HL-60 (cell line): ENCODE measurements around the gene ANKZF1.

Experiments
- POLR2AphosphoS5 ChIP-seq: IDR thresholded peaks from 2 replicates; pipeline ENCODE4 v1.6.1; 2012; ENCODE audit warnings: low read depth
- TF ChIP-seq, protein P1 (sequence below): IDR thresholded peaks from one replicate; pipeline ENCODE4 v1.5.1; 2011; ENCODE audit warnings: low read length, control low read depth, inconsistent platforms; ENCODE audit not compliant: insufficient read depth

DNA sequence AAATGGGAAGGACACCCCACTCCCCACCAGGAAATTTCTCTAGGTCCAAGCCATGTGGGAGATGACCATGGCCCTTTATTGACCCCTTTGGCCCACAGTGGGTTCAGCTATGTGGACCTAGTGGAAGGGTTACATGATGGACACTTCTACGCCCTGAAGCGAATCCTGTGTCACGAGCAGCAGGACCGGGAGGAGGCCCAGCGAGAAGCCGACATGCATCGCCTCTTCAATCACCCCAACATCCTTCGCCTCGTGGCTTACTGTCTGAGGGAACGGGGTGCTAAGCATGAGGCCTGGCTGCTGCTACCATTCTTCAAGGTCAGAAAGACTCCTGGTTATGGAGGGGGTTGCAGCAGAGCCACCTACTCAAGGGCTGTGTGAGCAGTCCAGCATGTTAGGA is 17.0 kb downstream of the ANKZF1 start:
- TF ChIP-seq, protein P1, sequence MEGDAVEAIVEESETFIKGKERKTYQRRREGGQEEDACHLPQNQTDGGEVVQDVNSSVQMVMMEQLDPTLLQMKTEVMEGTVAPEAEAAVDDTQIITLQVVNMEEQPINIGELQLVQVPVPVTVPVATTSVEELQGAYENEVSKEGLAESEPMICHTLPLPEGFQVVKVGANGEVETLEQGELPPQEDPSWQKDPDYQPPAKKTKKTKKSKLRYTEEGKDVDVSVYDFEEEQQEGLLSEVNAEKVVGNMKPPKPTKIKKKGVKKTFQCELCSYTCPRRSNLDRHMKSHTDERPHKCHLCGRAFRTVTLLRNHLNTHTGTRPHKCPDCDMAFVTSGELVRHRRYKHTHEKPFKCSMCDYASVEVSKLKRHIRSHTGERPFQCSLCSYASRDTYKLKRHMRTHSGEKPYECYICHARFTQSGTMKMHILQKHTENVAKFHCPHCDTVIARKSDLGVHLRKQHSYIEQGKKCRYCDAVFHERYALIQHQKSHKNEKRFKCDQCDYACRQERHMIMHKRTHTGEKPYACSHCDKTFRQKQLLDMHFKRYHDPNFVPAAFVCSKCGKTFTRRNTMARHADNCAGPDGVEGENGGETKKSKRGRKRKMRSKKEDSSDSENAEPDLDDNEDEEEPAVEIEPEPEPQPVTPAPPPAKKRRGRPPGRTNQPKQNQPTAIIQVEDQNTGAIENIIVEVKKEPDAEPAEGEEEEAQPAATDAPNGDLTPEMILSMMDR = no peak
- no peak for TF ChIP-seq POLR2AphosphoS5
